Left ventricle myocardium superior (tissue), 1 donor: ENCODE data around the gene IRF6. TPM values are rescaled to one million over a fixed set of nuclear protein-coding genes. Genes with fewer than 3 reads are reported as not detected.

Source experiments
- ATAC-seq: fragments of 200-7000 bp; cut with Tn5 transposase; one replicate; pipeline ENCODE4 v1.9.1; 2020; ENCODE audit warnings: mild to moderate bottlenecking, moderate library complexity
- DNase-seq: peaks from one replicate; pipeline ENCODE4 v3.0.0-alpha.2; 2020
- intact Hi-C: fragments of 100-400 bp; cut with micrococcal nuclease; formaldehyde crosslinking; loops from one replicate; pipeline ENCODE4 v1.11.0; 2022
- long read RNA-seq: library from polyadenylated mRNA; unstranded; transcript quantifications from one replicate; pipeline ENCODE4 v2.0.0, GENCODE V29; 2021
- total RNA-seq: library from RNA; stranded (reverse); fragmentation: NEBNext Ultra II Directional; extraction: Animal tissue kit (Norgen Biotek cat#: 25700); gene quantifications from one replicate; pipeline ENCODE4 v1.2.1, GENCODE V29; 2021
- donor health status: DM: no; HTN: yes; CAD: no; lungs with severe emphysema.

The IRF6 gene
- 48.5 TPM for total RNA-seq
- long read RNA-seq, full-length matches to known transcripts: 22 of 69 reads
- long read RNA-seq, partial matches to known transcripts: 39 of 69 reads
- long read RNA-seq, other reads (novel, unspliced or antisense): 8 of 69 reads

- intact Hi-C loops: no loop called here
- peak; percentile 48 for ATAC-seq
- peak; percentile 83 for DNase-seq
These were observed at the start of gene IRF6 for GRCh38 chr1:209805875-209806760. Gene IRF6, minus strand, starts transcription at chr1:209806142. Its CDS starts 4,729 bp downstream, at chr1:209801413.

GRCh38 chr1:209855623-209856022, 49.7 kb upstream of the IRF6 start:
- ATAC-seq (no peak), DNase-seq (no peak)
- intact Hi-C loops: no loop called here

GRCh38 chr1:209855006-209855405, 49.1 kb upstream of the IRF6 start:
- DNase-seq (no peak), ATAC-seq (no peak)
- intact Hi-C loops: no loop called here

- intact Hi-C loops: no loop called here
- ATAC-seq: no peak
- no peak for DNase-seq
These were observed 48.3 kb upstream of the IRF6 start for GRCh38 chr1:209854196-209854595.

GRCh38 chr1:209853676-209854075, 47.7 kb upstream of the IRF6 start:
- ATAC-seq: no peak
- DNase-seq: no peak
- intact Hi-C loops: no loop called here

- ATAC-seq (peak; percentile 15), DNase-seq (peak; percentile 47)
- intact Hi-C loops: no loop called here
These were observed 44.5 kb upstream of the IRF6 start for GRCh38 chr1:209850342-209850979.

GRCh38 chr1:209849388-209849787, 43.4 kb upstream of the IRF6 start:
- intact Hi-C loops: no loop called here
- ATAC-seq: no peak
- no peak for DNase-seq

- intact Hi-C loops: no loop called here
- DNase-seq (no peak), ATAC-seq (peak; percentile 64)
These were observed 39.4 kb upstream of the IRF6 start for GRCh38 chr1:209845408-209845725.

- intact Hi-C loops: no loop called here
- DNase-seq: no peak
- peak; percentile 51 for ATAC-seq
These were observed 38.9 kb upstream of the IRF6 start for GRCh38 chr1:209844695-209845407.

GRCh38 chr1:209840611-209841010, 34.7 kb upstream of the IRF6 start:
- no peak for ATAC-seq
- intact Hi-C loops: no loop called here
- no peak for DNase-seq

GRCh38 chr1:209839875-209840546, 34.1 kb upstream of the IRF6 start:
- ATAC-seq (no peak), DNase-seq (no peak)
- intact Hi-C loops: no loop called here

- DNase-seq: no peak
- ATAC-seq: no peak
- intact Hi-C loops: no loop called here
These were observed 32.6 kb upstream of the IRF6 start for GRCh38 chr1:209838537-209838936.

- DNase-seq: no peak
- intact Hi-C loops: no loop called here
- no peak for ATAC-seq
These were observed 31.7 kb upstream of the IRF6 start for GRCh38 chr1:209837671-209838070.

GRCh38 chr1:209835782-209836298, 29.9 kb upstream of the IRF6 start:
- intact Hi-C loops: no loop called here
- no peak for DNase-seq
- ATAC-seq: no peak

- ATAC-seq (no peak), DNase-seq (no peak)
- intact Hi-C loops: no loop called here
These were observed 25.7 kb upstream of the IRF6 start for GRCh38 chr1:209831615-209832014.

GRCh38 chr1:209830722-209831121, 24.8 kb upstream of the IRF6 start:
- ATAC-seq: no peak
- no peak for DNase-seq
- intact Hi-C loops: no loop called here

GRCh38 chr1:209829716-209830115, 23.8 kb upstream of the IRF6 start:
- ATAC-seq (no peak), DNase-seq (no peak)
- intact Hi-C loops: no loop called here

- intact Hi-C loops: no loop called here
- peak; percentile 94 for ATAC-seq
- peak; percentile 94 for DNase-seq
These were observed 21.7 kb upstream of the IRF6 start, which contains the start of gene UTP25 for GRCh38 chr1:209827384-209828262. Gene UTP25, plus strand, starts transcription at chr1:209827972. Its CDS starts 92 bp downstream, at chr1:209828064.
